Rectal smooth muscle tissue (tissue), 1 donor: ENCODE results near the gene C20orf204.

Source experiments
- H3K27ac ChIP-seq: one replicate; pipeline ENCODE4 v1.7.0; 2013; ENCODE audit warnings: low read depth, low read length, inconsistent platforms
- H3K27me3 ChIP-seq: one replicate; pipeline ENCODE4 v1.7.0; 2013; ENCODE audit warnings: low read length; ENCODE audit not compliant: control insufficient read depth, insufficient read depth
- H3K36me3 ChIP-seq: one replicate; pipeline ENCODE4 v1.7.0; 2013; ENCODE audit warnings: low read length; ENCODE audit not compliant: control insufficient read depth, insufficient read depth
- H3K4me1 ChIP-seq: one replicate; pipeline ENCODE4 v1.7.0; 2013; ENCODE audit warnings: low read length; ENCODE audit not compliant: control insufficient read depth, insufficient read depth
- H3K4me3 ChIP-seq: one replicate; pipeline ENCODE4 v1.7.0; 2013; ENCODE audit warnings: low read length
- H3K9ac ChIP-seq: one replicate; pipeline ENCODE4 v1.7.0; 2013; ENCODE audit warnings: low read length

Gene C20orf204

DNA sequence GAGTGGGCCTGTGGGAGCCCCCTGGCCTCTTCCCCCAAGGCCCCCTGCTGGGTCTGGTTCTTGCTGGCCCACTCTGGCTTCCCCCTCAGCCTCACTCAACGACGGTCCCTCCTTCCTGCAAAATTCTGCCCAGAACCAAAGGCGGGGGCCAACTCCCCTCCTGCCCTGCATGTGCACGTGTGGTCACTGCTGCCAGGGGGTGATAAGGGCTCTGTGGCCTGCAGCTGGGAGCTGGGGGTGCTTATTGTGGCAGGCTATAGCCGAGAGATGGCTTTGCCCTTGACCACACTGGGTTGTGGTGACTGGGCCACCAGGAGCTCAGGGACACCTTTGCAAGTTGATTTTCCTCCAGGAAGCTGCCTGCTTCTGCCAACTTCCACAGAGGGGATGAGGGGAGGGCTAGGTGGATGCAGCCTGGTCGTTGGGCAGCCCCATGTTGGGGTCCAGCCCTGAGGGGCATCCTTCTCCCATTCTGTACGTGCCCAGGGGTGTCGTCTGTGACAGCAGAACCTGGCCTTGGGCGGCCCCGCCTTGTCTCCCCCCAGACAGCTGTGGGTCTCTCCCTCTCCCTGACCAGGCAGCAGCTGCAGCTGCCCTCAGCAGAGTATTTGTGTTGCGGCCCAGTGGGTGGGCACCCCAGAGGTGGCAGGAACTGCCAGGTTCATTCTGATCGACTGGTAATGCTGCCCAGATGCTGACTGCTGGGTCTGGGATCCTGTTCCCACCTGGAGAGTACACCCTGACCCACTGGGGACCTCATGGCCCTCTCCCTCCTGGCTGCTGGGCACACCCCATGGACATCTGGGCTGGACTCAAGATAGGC is 32.6 kb downstream of the C20orf204 start:
- peaks cover 8% of the 10 kb centered on the region for H3K4me1 ChIP-seq
- no peak overlapping the region for H3K27ac ChIP-seq
- no peaks in the 10 kb centered on the region for H3K27me3 ChIP-seq
- H3K36me3 ChIP-seq: peaks cover 6% of the 10 kb centered on the region
- H3K9ac ChIP-seq: no peak overlapping the region
- no peak overlapping the region for H3K4me3 ChIP-seq

DNA sequence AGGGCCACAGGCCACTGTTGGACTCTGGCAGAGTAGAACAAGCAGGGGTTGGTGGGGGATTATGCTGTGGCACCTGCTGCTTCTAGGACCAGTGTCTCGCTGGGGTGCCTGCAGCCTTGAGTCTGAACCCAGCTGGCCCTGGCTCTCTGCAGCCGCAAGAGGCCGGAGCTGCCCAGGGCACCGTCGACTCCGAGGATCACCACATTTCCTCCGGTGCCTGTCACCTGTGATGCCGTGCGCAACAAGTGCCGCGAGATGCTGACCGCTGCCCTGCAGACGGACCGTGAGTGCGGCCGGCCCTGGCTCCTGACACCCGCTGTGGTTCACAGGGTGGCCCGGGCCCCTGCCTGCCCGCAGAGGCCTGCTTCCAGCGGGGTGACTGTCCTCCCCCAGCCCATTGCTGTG is 33.2 kb downstream of the C20orf204 start:
- Histone ChIP-seq H3K4me3 (no peak overlapping the region), H3K27me3 (no peaks in the 10 kb centered on the region), H3K4me1 (peaks cover 3% of the 10 kb centered on the region), H3K27ac (no peak overlapping the region), H3K9ac (no peak overlapping the region), H3K36me3 (peaks cover 6% of the 10 kb centered on the region)

DNA sequence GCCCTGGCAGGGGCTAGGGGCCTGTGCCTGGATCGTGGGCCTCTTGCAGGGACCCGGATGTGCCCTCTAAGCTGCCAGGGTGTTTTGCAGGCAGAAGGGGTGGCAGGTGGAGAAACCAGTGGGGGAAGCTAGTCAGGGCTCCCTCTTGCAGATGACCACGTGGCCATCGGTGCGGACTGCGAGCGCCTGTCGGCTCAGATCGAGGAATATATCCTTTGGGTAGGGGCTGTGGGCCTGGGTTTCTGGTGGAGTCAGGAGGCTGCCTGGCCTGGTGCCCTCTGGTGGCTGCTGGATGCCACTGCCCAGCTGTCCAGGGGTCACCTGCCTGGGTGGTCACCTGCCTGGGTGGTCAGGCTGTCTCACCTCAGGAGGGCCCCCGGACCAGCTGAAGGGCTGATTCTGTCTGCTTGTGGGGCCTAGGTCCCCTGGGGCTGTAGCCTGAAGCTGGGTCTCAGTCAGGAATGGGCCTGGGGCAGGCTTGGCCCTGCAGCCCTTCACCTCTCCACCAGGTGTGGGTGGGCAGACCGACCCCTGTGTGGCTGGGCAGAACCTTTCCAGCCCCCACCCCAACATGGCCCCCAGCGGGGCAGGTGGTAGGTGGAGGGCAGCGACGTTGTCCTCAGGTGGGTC is 33.7 kb downstream of the C20orf204 start:
- no peak overlapping the region for H3K9ac ChIP-seq
- no peak overlapping the region for H3K4me3 ChIP-seq
- peaks cover 6% of the 10 kb centered on the region for H3K36me3 ChIP-seq
- H3K4me1 ChIP-seq: no peaks in the 10 kb centered on the region
- H3K27me3 ChIP-seq: no peaks in the 10 kb centered on the region
- no peak overlapping the region for H3K27ac ChIP-seq

DNA sequence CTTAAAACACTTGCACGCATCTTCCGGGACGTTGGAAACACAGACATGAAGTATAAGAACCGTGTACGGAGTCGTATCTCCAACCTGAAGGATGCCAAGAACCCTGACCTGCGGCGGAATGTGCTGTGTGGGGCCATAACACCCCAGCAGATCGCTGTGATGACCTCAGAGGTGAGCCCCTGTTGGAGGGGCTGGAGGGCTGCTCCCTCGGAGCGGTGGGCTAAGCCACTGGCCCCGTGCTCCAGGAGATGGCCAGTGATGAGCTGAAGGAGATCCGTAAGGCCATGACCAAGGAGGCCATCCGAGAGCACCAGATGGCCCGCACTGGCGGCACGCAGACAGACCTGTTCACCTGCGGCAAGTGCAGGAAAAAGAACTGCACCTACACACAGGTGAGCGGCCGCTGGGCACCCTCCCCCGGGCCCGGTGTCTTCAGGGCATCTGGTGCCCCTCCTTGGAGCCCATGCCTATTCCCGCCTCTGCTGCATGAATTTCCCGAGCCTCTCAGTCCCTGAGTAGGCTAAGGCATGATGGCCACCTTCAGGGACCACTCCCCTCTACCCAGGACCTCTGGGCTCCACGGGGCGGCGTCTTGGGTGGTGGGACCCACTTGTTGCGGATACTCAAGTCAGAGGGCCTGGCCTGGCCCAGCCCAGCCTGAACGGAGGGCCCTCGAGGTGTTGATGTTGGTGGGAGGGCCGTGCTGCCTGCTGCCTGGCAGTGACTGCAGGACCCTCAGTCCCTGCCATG is 34.4 kb downstream of the C20orf204 start:
- Histone ChIP-seq H3K9ac (no peak overlapping the region), H3K27me3 (no peaks in the 10 kb centered on the region), H3K4me3 (no peak overlapping the region), H3K4me1 (no peaks in the 10 kb centered on the region), H3K36me3 (peaks cover 6% of the 10 kb centered on the region), H3K27ac (no peak overlapping the region)

DNA sequence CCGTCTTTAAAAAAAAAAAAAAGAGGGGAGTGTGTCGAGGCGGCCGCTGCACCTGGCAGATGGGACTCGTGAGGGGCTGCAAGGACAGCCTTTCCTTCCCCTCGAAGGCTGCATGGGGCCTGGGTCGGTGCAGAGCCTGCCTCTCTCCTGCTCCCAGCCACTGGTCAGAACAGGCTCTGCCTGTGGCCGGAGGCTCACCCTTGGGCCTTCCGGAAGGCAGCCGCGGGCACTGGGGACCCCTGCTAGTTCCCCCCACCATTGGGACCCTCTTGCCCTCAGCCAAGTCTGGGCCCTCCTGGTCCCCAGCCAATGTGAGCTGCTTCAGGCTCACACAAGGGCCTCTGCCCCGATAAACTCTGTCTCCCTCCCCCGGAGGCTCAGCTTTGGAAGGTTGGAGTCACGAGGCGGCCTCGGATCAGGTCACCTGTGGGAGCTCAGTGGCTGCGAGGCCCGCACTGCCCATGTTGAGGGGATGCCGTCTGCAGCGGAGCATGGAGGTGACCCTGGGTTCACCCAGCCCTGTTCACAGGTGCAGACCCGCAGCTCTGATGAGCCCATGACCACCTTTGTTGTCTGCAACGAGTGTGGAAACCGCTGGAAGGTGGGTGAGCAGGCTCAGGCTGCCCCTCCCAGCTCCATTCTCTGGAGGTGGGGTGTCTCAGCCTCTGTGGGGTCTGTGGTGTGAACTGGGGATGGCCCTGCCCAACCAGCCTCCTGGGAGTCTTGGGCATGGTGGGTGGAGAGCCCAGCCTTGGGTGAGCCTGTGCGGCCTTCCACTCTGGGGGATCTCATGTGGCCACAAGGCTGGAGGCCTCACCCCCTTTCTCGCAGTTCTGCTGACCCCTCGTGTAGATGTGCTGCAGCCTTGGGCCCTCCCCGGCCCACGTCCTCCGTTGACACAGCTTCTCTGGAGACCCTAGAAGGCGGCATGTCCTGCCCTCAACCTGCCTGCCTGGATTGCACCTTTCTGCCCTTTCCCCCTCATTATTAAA is 35.7 kb downstream of the C20orf204 start:
- no peak overlapping the region for H3K9ac ChIP-seq
- no peak overlapping the region for H3K4me3 ChIP-seq
- H3K27me3 ChIP-seq: no peaks in the 10 kb centered on the region
- no peaks in the 10 kb centered on the region for H3K4me1 ChIP-seq
- H3K27ac ChIP-seq: no peak overlapping the region
- H3K36me3 ChIP-seq: peaks cover 6% of the 10 kb centered on the region

DNA sequence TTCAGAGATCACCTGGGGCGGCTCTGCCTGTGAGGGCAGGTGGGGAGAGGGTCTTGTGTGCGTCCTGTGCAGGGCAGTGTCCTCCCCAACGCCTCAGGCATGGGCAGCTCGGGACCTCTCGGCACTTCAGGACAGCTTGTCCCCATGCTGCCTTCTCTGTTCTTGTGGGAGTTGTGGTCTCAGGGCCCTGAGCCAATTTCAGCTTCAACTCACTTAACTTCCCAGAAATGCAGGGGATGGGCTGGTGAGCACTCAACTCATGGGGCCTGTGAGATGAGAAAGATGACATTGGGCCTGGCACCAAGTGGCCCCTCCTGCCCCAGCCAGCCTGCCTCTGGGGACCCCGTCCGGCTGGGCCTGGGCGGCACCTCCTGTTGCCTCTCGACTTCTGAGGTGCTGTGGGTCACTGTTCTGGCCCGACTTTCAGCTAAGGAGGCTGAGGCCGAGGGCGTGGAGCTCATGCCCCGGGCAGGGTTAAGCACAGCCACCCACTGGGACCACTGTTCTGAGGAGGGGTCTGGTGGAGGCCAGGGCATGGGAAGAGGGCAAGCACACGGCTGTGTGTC is 36.6 kb downstream of the C20orf204 start:
- peaks cover 6% of the 10 kb centered on the region for H3K36me3 ChIP-seq
- no peak overlapping the region for H3K4me3 ChIP-seq
- no peak overlapping the region for H3K9ac ChIP-seq
- H3K4me1 ChIP-seq: no peaks in the 10 kb centered on the region
- H3K27me3 ChIP-seq: no peaks in the 10 kb centered on the region
- no peak overlapping the region for H3K27ac ChIP-seq

DNA sequence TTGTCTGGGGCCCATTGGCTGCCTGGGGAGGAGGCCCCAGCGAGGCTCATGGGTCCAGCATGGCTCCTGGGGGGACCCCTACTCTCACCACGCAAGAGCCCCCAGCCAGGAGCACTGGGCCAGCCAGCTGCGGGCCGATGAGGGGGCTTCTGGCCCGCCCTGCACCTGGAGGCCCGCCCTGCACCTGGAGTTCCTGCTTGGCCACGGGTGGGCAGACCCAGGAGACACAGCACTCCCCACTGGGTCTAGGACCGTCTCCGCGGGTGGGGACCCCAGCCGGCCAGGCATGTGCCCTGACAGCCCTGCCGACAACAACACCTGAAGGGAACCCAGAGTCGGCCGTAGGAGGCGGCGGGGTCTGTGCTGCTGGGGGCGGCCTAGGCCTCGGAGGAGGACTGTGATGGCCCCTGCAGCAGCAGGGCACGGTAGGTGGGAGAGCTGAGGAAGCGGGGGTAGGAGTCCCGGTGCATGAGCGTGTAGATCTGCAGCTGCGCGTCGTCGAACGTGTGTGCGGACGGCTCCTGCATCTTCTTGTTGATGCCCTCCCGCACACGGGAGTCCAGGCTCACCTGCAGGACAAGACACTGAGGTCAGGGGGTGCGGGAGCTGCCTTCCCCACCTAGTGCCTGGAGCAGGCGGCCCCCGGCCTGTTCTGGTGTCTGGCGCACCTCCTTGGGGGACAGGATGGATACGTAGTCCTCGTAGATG is 37.6 kb downstream of the C20orf204 start:
- Histone ChIP-seq H3K4me1 (peaks cover 3% of the 10 kb centered on the region), H3K27ac (no peak overlapping the region), H3K9ac (no peak overlapping the region), H3K4me3 (no peak overlapping the region), H3K27me3 (peaks cover under 1% of the 10 kb centered on the region), H3K36me3 (peaks cover 6% of the 10 kb centered on the region)

DNA sequence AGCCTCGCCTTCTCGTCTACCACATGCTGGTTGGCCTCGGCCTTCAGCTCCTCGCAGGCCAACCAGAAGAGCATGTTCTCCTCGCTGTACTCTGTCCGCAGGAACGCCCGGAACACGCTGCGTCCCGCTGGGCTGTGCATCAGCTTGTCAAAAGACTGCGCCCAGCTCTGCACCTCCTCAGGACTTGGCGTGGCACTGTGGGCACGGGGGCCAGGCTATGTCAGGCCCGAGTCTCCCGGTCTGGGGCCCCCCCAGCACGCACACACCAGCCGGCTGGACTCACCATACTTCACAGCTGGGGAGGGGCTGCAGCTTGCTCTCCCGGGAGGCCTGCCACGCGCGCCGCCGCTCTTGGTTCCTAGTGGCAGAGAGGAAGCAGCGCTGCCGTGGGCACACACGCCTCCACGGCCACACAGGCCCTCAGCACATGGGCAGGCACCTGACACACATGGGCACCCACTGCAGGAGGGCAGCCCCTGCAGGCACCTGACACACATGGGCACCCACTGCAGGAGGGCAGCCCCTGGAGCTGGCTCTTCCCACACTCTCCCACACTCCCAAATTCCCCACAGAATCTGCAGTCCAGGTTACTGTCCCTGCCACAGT is 38.3 kb downstream of the C20orf204 start:
- Histone ChIP-seq H3K4me1 (peaks cover 9% of the 10 kb centered on the region), H3K9ac (no peak overlapping the region), H3K27ac (no peak overlapping the region), H3K4me3 (no peak overlapping the region), H3K27me3 (peaks cover 6% of the 10 kb centered on the region), H3K36me3 (peaks cover 6% of the 10 kb centered on the region)

DNA sequence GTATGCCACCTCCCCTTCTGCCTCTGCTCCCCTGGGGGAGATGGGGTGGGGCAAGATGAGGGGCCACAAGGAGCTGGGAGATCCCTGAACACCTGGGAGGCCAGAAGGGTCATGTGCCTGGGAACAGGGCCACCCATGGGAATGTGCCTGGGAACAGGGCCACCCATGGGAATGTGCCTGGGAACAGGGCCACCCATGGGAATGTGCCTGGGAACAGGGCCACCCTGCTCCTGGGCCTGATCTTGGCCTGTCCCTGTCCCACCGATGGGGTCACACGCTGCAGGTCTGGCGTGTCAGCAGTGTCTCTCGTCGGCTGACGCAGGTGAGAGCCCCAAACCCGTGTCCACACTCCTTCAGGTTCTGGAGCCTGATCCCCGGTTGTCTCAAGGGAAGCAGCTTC is 39.0 kb downstream of the C20orf204 start:
- H3K27ac ChIP-seq: no peak overlapping the region
- H3K4me1 ChIP-seq: peaks cover 9% of the 10 kb centered on the region
- peaks cover 6% of the 10 kb centered on the region for H3K36me3 ChIP-seq

DNA sequence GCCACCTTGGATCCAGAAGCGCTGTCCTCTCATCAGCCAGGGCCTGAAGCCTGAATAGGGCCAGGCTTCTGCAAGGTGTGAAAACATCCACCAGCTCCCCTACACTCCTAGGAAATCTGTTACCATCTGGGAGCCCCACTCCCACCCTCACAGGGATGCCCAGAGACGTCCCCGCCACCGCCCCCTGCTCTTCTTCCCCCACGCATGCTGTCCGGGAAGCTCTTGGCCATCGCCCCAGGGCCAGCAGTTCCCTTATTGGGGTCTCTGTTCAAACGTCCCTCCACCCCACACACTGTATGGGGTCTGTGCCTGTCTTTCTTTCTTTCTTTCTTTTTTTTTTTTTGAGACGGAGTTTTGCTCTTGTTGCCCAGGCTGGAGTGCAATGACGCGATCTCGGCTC is 39.6 kb downstream of the C20orf204 start:
- peaks cover 6% of the 10 kb centered on the region for H3K36me3 ChIP-seq

More for the DNA sequence above, 39.0 kb downstream of the C20orf204 start:
- peaks cover 6% of the 10 kb centered on the region for H3K27me3 ChIP-seq
- H3K9ac ChIP-seq: no peak overlapping the region
- H3K4me3 ChIP-seq: no peak overlapping the region

More for the DNA sequence above, 39.6 kb downstream of the C20orf204 start:
- Histone ChIP-seq H3K4me3 (no peak overlapping the region), H3K9ac (no peak overlapping the region), H3K27me3 (peaks cover 6% of the 10 kb centered on the region), H3K4me1 (peaks cover 9% of the 10 kb centered on the region), H3K27ac (no peak overlapping the region)
